PFSK-1 (cell line): ENCODE data around the gene NRXN3.

Source experiments
- POLR2AphosphoS5 ChIP-seq: IDR thresholded peaks from 2 replicates; pipeline ENCODE4 v1.6.1; 2012; ENCODE audit warnings: low read depth, mild to moderate bottlenecking, control low read depth, low read length, moderate library complexity
- REST ChIP-seq, 2 experiments: IDR thresholded peaks; 2 replicates each; pipeline versions ENCODE4 v1.6.1 to v1.8.0; 2011 to 2012; ENCODE audit warnings: low read depth in 2 of 2, low read length in 2 of 2, control low read depth in 1 of 2, inconsistent platforms in 1 of 2, mild to moderate bottlenecking in 1 of 2, moderate library complexity in 1 of 2; ENCODE audit not compliant: insufficient read depth in 1 of 2

DNA sequence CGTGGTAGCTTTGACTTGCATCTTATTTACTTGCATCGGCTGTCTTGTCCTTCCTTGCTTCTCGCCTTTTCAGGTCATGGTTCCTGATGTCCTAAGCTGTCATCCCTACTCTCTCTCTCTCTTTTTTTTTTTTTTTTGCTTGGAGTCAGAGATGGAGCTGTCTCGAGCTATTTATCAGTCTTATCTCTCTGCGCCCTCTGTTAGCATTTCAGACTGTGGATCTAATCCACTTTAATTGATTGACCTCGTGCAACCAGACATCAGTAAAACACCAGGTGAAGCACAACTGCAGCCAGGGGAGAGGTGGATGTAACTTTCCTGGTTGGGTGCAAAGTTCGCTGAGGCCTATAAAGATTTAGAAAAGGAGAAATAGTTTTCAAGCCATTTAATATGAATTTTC is 1486.3 kb downstream of the NRXN3 start:
- no peak for TF ChIP-seq REST (IDR thresholded peaks at IDR 0.05; ENCODE audit: insufficient read depth in 1 of 2, low read depth in 2 of 2, low read length in 2 of 2)
- TF ChIP-seq POLR2AphosphoS5, result no peak
